WTC11 (cell line): Measurements from ENCODE around the gene KCNG1. TPM values are rescaled to one million over a fixed set of nuclear protein-coding genes. Genes with fewer than 3 reads are reported as not detected.

Source experiments
- ATAC-seq: fragments of 200-7000 bp; cut with Tn5 transposase; 2 replicates; pipeline ENCODE4 v1.10.0; 2021; ENCODE audit warnings: mild to moderate bottlenecking, moderate library complexity
- CTCF ChIA-PET: fragments of 300-600 bp; sonication (Branson Sonifier 250); formaldehyde crosslinking; loops from one replicate; lab custom pipeline; 2021; ENCODE audit warnings: antibody characterized with exemption; lab: Charles Lee
- POLR2A ChIA-PET: fragments of 350-600 bp; sonication (Branson Sonifier 250); formaldehyde crosslinking; loops from one replicate; lab custom pipeline; 2021; ENCODE audit warnings: antibody characterized with exemption; lab: Charles Lee
- DNase-seq: peaks from one replicate; pipeline ENCODE4 v3.0.0; 2021; ENCODE audit warnings: low spot score
- H3K27ac Mint-ChIP-seq: 2 replicates; pipeline ENCODE4 v1.8.0; 2021; ENCODE audit warnings: mixed read lengths
- H3K27me3 Mint-ChIP-seq: 2 replicates; pipeline ENCODE4 v1.8.0; 2021; ENCODE audit warnings: low read depth, mild to moderate bottlenecking, moderate library complexity, mixed read lengths
- H3K36me3 Mint-ChIP-seq: 2 replicates; pipeline ENCODE4 v1.8.0; 2021; ENCODE audit warnings: mixed read lengths
- H3K4me1 Mint-ChIP-seq: 2 replicates; pipeline ENCODE4 v1.8.0; 2022; ENCODE audit warnings: mixed read lengths
- H3K4me3 Mint-ChIP-seq: 2 replicates; pipeline ENCODE4 v1.8.0; 2021; ENCODE audit warnings: mild to moderate bottlenecking, moderate library complexity, mixed read lengths
- H3K9me3 Mint-ChIP-seq: 2 replicates; pipeline ENCODE4 v1.8.0; 2021; ENCODE audit warnings: mixed read lengths
- KAT7 ChIP-seq: sonication (generic); formaldehyde crosslinking; IDR thresholded peaks from 2 replicates; pipeline ENCODE4 v1.8.1; 2023; ENCODE audit warnings: missing genetic modification reagents, mild to moderate bottlenecking, borderline replicate concordance
- OVOL2 ChIP-seq: fragments of 250-450 bp; sonication (Bioruptor Pico); IDR thresholded peaks from 2 replicates; pipeline ENCODE4 v1.9.0; 2021; ENCODE audit warnings: mild to moderate bottlenecking, borderline replicate concordance
- RORB ChIP-seq: fragments of 250-450 bp; sonication (Bioruptor Pico); IDR thresholded peaks from 2 replicates; pipeline ENCODE4 v1.9.0; 2021; ENCODE audit warnings: mild to moderate bottlenecking
- SMAD4 ChIP-seq: sonication (generic); formaldehyde crosslinking; IDR thresholded peaks from 2 replicates; pipeline ENCODE4 v1.8.0; 2022; ENCODE audit warnings: mild to moderate bottlenecking, missing genetic modification reagents
- TEAD1 ChIP-seq: sonication (generic); formaldehyde crosslinking; IDR thresholded peaks from 2 replicates; pipeline ENCODE4 v1.8.0; 2022; ENCODE audit warnings: mild to moderate bottlenecking, missing genetic modification reagents
- ZNF138 ChIP-seq: sonication (generic); formaldehyde crosslinking; conservative IDR thresholded peaks from 2 replicates; pipeline ENCODE4 v1.8.1; 2022; ENCODE audit warnings: mild to moderate bottlenecking, moderate library complexity, missing genetic modification reagents
- ZNF671 ChIP-seq: fragments of 250-450 bp; sonication (Bioruptor Pico); IDR thresholded peaks from 2 replicates; pipeline ENCODE4 v1.8.0; 2021; ENCODE audit warnings: mild to moderate bottlenecking
- total RNA-seq: library from RNA; stranded (reverse); gene quantifications from 3 replicates; pipeline ENCODE4 v1.2.3, GENCODE V29; 2021
- TF ChIP-seq, protein P1 (sequence below): sonication (generic); formaldehyde crosslinking; IDR thresholded peaks from 2 replicates; pipeline ENCODE4 v1.8.0; 2023; ENCODE audit warnings: missing genetic modification reagents, mild to moderate bottlenecking, borderline replicate concordance
- TF ChIP-seq, protein P2 (sequence below): sonication (generic); formaldehyde crosslinking; IDR thresholded peaks from 2 replicates; pipeline ENCODE4 v1.8.1; 2022; ENCODE audit warnings: mild to moderate bottlenecking, moderate library complexity, missing genetic modification reagents
- TF ChIP-seq, protein P3 (sequence below): sonication (generic); formaldehyde crosslinking; IDR thresholded peaks from 2 replicates; pipeline ENCODE4 v1.8.0; 2022; ENCODE audit warnings: mild to moderate bottlenecking, missing genetic modification reagents
- TF ChIP-seq, protein P4 (sequence below): sonication (generic); formaldehyde crosslinking; IDR thresholded peaks from 2 replicates; pipeline ENCODE4 v1.8.1; 2022; ENCODE audit warnings: mild to moderate bottlenecking, missing genetic modification reagents, moderate library complexity, borderline replicate concordance
- TF ChIP-seq, protein P5 (sequence below): fragments of 200-600 bp; IDR thresholded peaks from 2 replicates; pipeline ENCODE4 v1.8.0; 2022; ENCODE audit warnings: antibody characterized with exemption

KCNG1 gene
- total RNA-seq, 1 experiment from 2014 or later: 34.6 TPM

DNA sequence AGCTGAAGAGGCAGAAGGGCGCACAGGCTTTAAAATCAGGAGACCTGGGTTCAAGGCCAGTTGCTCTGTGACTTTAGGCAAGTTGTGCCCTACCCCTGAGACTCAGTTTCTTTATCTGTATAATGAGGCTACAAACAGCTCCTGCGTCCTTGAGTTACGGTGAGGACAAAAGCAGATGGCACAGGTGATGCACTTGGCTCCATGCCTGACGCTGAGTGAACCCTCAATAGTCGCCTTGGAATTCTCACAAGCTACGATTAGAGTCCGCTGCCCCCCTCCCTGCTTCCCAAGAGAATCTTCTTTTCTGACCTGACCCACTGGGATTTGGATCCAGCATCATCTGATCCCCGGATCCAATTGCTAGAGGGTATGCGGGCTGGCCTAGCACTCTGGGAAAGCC, 6.4 kb downstream of the KCNG1 start (continued):
- TF ChIP-seq, protein P1, sequence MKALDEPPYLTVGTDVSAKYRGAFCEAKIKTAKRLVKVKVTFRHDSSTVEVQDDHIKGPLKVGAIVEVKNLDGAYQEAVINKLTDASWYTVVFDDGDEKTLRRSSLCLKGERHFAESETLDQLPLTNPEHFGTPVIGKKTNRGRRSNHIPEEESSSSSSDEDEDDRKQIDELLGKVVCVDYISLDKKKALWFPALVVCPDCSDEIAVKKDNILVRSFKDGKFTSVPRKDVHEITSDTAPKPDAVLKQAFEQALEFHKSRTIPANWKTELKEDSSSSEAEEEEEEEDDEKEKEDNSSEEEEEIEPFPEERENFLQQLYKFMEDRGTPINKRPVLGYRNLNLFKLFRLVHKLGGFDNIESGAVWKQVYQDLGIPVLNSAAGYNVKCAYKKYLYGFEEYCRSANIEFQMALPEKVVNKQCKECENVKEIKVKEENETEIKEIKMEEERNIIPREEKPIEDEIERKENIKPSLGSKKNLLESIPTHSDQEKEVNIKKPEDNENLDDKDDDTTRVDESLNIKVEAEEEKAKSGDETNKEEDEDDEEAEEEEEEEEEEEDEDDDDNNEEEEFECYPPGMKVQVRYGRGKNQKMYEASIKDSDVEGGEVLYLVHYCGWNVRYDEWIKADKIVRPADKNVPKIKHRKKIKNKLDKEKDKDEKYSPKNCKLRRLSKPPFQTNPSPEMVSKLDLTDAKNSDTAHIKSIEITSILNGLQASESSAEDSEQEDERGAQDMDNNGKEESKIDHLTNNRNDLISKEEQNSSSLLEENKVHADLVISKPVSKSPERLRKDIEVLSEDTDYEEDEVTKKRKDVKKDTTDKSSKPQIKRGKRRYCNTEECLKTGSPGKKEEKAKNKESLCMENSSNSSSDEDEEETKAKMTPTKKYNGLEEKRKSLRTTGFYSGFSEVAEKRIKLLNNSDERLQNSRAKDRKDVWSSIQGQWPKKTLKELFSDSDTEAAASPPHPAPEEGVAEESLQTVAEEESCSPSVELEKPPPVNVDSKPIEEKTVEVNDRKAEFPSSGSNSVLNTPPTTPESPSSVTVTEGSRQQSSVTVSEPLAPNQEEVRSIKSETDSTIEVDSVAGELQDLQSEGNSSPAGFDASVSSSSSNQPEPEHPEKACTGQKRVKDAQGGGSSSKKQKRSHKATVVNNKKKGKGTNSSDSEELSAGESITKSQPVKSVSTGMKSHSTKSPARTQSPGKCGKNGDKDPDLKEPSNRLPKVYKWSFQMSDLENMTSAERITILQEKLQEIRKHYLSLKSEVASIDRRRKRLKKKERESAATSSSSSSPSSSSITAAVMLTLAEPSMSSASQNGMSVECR (CRISPR knock-in tag): no peak
- TF ChIP-seq OVOL2 (CRISPR knock-in tag) (no peak), ZNF671 (CRISPR knock-in tag) (no peak), RORB (CRISPR knock-in tag) (no peak), ZNF138 (CRISPR knock-in tag) (no peak)
- TF ChIP-seq, protein P2, sequence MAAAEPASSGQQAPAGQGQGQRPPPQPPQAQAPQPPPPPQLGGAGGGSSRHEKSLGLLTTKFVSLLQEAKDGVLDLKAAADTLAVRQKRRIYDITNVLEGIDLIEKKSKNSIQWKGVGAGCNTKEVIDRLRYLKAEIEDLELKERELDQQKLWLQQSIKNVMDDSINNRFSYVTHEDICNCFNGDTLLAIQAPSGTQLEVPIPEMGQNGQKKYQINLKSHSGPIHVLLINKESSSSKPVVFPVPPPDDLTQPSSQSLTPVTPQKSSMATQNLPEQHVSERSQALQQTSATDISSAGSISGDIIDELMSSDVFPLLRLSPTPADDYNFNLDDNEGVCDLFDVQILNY (CRISPR knock-in tag): no peak

DNA sequence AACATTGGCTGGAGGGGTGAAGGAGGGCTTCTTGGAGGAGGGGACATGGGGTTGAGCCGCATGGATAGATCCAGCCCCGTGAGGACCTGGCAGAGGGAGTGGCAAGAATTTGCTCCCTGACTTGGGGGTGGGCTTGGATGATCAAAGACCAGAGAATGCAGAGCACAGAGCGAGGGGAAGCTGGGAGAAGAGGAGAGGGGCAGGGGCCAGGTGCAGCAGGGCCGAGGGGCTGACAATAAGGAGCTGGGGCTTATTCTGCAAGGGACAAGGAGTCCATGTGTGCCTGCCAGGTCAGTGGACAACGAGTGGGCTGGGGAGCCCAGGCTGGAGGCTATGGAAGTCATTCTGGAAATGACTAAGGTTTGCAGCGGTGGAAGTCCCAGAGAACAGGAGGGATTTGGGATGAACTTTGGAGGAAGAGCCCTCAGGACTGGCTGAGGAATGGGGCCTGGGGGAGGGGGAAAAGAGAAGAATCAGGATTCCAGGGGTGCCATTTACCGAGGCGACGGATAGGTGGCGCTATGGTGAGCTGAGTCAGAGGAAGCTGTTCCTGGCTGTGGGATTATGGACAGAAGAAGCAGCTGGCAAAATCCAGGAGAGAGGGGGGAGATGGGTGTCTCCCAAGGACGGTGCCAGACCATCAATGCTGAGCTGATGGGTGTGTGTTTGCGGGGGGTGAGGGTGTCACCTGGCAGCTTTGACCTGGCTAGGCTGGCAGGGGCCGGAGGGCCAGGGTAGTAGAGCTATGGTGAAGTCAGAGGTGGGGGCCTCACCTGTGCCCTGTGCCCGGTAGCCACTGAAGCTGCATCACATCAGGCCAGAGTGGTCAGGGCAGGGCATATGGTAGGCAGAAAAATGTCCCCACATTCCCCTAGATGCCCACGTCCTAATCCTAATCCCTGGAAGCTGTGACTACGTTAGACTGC, 7.8 kb downstream of the KCNG1 start:
- Mint-ChIP-seq H3K27ac (no peak overlapping the region), H3K27me3 (no peaks in the 10 kb centered on the region), H3K9me3 (no peaks in the 10 kb centered on the region), H3K4me3 (no peak overlapping the region), H3K36me3 (peaks cover 7% of the 10 kb centered on the region), H3K4me1 (peaks cover 29% of the 10 kb centered on the region)
- ATAC-seq (peak; percentile 87), DNase-seq (peak; percentile 89)
- ChIA-PET CTCF (interaction anchor here (0.6 to 5.4 kb wide), 68 partner anchors 9 to 607 kb away, joined by 3 to 101 read pairs (median 5); partner anchors contain the start of genes BCAS4 and KCNG1), POLR2A (interaction anchor here (0.9 to 1.5 kb wide), 3 partner anchors 22 to 290 kb away, joined by 3 to 4 read pairs (median 3); no protein-coding TSS in a partner anchor)
- TF ChIP-seq KAT7 (no peak), TEAD1 (CRISPR knock-in tag) (0 out of 2 replicates have a peak, but pooled peaks have one; percentile 17), SMAD4 (CRISPR knock-in tag) (no peak)
- TF ChIP-seq, protein P3, sequence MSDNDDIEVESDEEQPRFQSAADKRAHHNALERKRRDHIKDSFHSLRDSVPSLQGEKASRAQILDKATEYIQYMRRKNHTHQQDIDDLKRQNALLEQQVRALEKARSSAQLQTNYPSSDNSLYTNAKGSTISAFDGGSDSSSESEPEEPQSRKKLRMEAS (CRISPR knock-in tag): 0 out of 2 replicates have a peak, but pooled peaks have one; percentile 21
- TF ChIP-seq, protein P4, sequence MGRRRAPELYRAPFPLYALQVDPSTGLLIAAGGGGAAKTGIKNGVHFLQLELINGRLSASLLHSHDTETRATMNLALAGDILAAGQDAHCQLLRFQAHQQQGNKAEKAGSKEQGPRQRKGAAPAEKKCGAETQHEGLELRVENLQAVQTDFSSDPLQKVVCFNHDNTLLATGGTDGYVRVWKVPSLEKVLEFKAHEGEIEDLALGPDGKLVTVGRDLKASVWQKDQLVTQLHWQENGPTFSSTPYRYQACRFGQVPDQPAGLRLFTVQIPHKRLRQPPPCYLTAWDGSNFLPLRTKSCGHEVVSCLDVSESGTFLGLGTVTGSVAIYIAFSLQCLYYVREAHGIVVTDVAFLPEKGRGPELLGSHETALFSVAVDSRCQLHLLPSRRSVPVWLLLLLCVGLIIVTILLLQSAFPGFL (CRISPR knock-in tag): no peak
- TF ChIP-seq, protein P5, sequence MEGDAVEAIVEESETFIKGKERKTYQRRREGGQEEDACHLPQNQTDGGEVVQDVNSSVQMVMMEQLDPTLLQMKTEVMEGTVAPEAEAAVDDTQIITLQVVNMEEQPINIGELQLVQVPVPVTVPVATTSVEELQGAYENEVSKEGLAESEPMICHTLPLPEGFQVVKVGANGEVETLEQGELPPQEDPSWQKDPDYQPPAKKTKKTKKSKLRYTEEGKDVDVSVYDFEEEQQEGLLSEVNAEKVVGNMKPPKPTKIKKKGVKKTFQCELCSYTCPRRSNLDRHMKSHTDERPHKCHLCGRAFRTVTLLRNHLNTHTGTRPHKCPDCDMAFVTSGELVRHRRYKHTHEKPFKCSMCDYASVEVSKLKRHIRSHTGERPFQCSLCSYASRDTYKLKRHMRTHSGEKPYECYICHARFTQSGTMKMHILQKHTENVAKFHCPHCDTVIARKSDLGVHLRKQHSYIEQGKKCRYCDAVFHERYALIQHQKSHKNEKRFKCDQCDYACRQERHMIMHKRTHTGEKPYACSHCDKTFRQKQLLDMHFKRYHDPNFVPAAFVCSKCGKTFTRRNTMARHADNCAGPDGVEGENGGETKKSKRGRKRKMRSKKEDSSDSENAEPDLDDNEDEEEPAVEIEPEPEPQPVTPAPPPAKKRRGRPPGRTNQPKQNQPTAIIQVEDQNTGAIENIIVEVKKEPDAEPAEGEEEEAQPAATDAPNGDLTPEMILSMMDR: peak; percentile 71
